ENCODE results near the gene NRXN2.
"Not testable (repeated sequence)": the region's sequence is repeated elsewhere in the genome, so short reads cannot be mapped to it uniquely, and the experiment has no call there.

NRXN2 gene

GRCh38 chr11:64674774-64675173, 48.2 kb downstream of the NRXN2 start:
- DNase-seq (ENCODE audit: low spot score): no peak

DNA sequence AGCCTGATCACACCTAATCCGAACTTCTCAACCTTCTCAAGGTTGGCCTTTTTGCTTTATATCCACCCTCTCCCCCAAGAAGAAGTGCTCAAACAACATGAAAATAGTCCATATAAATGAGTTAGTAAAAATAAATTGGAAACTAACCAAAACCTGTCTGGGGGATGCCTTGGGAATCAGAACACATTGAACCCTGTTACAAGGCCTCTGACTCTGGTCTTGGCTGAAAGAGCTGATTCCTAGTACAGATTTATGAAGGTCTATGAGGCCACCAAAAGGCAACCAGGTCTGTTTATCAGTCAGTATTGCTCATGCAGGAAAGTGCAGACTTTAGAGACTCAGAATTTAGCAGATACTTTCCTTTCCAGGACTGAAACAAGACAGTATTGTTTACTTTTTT, 49.7 kb downstream of the NRXN2 start:
- no peak for DNase-seq (ENCODE audit: low spot score)

DNA sequence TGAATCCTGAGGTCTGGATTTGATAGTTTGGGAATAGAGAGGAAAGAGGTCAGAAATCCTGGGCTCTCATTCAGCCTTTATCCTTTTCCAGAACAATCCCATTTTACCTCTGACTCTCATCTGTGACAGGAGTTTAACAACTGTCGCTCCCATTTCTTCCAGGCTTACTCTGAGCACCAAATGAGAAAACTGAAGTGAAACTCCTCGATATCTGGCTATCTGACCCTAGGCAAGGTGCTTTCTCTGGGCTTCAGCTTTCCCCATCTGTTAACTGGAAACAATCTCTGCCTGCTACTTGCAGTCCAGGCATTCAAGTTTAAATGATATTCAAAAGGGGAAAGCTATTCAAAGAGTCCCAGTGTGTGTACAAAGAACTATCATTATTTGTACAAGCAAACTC, 50.1 kb downstream of the NRXN2 start:
- no peak for DNase-seq (ENCODE audit: low spot score)

DNA sequence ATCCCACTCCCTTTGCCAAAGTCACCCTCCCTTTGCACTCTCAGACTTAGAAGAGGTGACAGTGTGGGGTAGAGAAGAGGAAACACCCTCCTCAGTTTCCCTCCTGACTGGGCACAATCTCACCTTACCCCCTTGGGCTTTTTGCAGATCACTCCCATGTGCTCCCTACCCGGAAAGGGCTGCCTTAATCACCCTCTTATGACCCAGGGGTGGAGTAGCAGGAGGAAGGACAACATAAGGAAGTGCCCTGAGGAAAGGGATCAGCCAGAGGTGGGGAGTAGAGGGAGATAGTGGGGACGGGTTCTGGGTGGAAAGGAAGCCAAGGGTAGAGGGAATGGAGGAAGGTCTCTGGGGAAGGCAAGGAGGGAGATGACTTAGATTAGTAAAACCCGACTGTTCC, 52.0 kb downstream of the NRXN2 start:
- no peak for DNase-seq (ENCODE audit: low spot score)

- no peak for DNase-seq (ENCODE audit: low spot score)
Observed at GRCh38 chr11:64667154-64667745, 55.7 kb downstream of the NRXN2 start.

- DNase-seq (ENCODE audit: low spot score): no peak
Observed at GRCh38 chr11:64665411-64665821, 57.6 kb downstream of the NRXN2 start.

DNA sequence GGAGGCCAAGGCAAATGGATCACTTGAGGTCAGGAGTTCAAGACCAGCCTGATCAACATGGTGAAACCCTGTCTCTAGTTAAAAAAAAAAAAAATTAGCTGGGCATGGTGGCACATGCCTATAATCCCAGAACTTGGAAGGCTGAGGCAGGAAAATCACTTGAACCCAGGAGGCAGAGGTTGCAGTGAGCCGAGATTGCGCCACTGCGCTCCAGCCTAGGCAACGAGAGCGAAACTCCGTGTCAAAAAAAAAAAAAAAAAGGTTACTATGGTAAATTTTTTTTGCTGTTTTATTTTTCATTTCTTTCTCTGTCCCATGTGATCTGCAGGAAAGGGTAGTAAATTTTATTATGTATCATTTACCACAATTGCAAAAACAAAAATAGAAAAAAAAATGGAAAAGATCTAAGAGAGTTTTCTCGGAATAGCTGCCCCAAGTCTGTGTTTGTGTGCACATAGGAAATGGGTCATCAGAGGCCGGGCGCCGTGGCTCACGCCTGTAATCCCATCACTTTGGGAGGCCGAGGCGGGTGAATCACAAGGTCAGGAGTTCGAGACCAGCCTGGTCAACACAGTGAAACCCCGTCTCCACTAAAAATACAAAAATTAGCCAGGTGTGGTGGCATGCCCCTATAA, 58.6 kb downstream of the NRXN2 start:
- DNase-seq (ENCODE audit: low spot score): not testable (repeated sequence)

DNA sequence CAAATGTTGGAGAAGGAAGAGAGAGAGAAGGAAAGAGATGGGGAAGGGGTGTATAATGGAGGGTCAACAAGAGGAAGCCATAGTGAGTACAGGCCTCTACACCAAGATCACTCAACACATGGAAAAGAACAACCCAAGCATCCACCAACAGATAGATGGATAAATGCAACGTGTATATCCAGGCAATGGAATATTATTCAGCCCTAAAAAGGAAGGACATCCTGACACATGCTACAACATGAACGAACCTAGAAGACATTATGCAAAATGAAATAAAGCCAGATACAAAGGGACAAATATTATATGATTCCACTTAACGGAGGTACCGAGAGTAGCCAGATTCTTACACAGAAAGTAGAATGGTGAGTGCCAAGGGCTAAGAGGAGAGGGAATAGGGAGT, 59.3 kb downstream of the NRXN2 start:
- DNase-seq (ENCODE audit: low spot score): no peak

GRCh38 chr11:64661614-64662013, 61.4 kb downstream of the NRXN2 start:
- DNase-seq (ENCODE audit: low spot score): no peak

- DNase-seq (ENCODE audit: low spot score): no peak
Observed at GRCh38 chr11:64661146-64661545, 61.9 kb downstream of the NRXN2 start.

DNA sequence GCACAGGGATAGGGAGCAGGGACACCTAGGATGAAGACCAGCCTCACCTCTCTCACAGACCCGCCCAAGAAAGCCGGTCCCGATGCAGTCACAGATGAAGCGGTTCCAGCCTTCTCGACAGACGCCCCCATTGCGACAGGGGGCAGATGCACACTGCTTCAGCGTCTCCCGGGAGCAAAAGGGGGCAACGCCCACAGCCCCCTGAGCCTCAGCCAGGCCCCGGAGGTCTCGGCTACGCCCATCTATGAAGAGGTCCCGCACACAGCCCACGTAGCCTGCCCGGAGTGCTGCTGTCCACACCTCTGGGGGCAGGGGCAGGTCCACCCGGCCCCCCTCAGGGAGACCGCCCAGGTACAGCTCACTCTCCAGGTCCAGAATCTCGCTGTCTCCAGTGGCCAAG, 62.3 kb downstream of the NRXN2 start:
- DNase-seq (ENCODE audit: low spot score): no peak

DNA sequence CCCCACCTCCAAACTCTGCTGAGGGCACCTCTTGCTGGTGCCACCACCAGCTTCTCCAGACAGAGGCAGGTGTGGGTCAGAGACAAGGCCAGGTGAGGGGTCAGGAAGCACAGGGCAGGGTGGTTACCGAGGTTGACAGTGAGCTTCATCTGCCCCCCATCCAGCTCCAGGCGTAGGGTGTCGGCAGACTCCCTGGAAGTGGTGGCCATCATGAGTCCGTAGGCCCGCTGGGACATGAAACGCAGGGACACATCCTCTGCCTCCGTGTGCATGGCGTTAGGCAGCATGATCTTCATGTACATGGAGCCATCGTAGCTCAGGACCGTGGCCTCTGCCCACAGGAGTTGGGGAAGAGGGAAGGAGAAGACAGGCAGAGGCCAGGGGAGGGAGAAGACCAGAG, 62.8 kb downstream of the NRXN2 start:
- DNase-seq (ENCODE audit: low spot score): no peak

DNA sequence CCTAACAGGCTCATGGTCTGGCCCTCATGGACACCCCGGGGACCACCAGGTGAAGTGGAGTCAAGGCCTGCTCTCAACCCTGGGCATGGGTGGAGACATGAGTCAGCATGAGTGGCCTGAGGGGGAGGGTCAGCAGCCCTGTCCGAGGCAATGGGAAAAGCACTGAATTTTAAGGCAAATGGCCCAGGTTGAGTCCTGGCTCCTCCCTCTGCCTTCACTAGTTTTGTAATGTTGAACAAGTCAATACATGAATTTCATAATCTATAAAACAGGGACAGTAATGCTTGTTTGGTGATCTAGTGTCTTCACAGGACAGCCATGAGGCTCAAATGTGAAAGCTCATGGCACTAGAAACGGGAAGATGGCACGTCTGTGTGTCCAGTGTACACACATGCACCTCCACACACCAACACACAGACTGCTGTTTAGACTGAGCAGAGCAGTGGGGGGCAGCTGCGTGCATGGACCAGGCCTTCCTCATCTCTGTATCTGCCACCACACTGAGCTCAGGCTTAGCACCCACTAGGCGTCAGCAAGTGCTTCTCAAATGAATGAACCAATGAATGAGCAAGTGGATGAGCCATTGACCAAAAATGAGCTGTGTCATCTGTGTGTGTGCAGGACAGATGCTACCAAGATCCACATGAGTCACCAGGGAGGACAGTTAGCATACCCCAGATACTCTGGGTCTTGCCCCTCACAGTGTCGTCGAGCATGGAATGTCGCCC, 63.4 kb downstream of the NRXN2 start:
- no peak for DNase-seq (ENCODE audit: low spot score)

DNA sequence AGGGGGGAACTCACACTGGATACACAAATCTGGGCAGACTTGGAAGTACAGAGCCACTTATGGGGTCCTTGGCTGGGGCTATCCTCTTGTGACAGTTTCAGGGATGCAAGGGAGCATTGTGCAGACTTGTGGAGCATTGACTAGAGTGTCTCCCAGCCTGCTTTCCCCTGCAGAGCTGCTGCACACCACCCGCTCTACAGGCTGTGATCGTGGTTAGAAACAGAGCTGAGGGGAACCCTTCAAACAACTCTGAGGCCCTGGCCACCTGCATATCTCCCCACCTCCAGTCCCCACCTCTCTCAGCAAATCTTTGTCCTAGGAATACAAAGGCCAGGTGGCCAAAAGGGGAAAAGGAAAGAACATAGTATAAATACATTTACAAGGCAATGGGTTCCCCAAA, 64.7 kb downstream of the NRXN2 start:
- no peak for DNase-seq (ENCODE audit: low spot score)

DNA sequence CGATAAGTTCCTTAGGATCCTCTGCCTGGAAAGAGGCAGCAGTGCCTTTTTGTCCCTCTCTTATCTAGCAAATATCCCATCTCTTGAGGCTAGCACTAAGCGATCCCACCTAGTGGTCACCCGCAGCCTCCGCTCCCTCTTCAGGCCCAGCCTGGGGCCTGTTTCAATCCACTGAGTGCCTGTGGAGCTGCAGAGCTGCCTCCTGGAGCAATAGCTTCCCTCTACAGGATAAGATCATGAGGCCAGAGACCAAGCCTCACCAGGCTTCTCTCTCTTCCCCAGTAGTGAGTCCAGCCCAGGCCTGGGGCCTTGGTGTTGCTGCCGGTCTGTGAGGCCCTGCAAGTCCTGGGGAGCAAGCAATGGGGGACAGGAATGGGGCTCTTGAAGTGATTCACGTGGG, 66.1 kb downstream of the NRXN2 start:
- DNase-seq (ENCODE audit: low spot score): no peak

GRCh38 chr11:64655941-64656601, 66.9 kb downstream of the NRXN2 start:
- DNase-seq (ENCODE audit: low spot score): no peak

- DNase-seq (ENCODE audit: low spot score): peak; percentile 54
Observed at GRCh38 chr11:64654958-64655541, 67.9 kb downstream of the NRXN2 start.

GRCh38 chr11:64654439-64654838, 68.6 kb downstream of the NRXN2 start:
- no peak for DNase-seq (ENCODE audit: low spot score)

GRCh38 chr11:64653388-64653973, 69.5 kb downstream of the NRXN2 start:
- no peak for DNase-seq (ENCODE audit: low spot score)

GRCh38 chr11:64652586-64653387, 70.2 kb downstream of the NRXN2 start:
- DNase-seq (ENCODE audit: low spot score): peak; percentile 82

- peak; percentile 46 for DNase-seq (ENCODE audit: low spot score)
Observed at GRCh38 chr11:64650923-64651523, 72.0 kb downstream of the NRXN2 start.
